Neuronal stem cell (in vitro differentiated cells): ENCODE measurements around the gene BEND6.

ENCODE experiments used
- DNase-seq: peaks from one replicate; pipeline ENCODE4 v3.0.0-alpha.2; 2013; ENCODE audit warnings: low spot score
- H2AFZ ChIP-seq: one replicate; pipeline ENCODE4 v1.6.1; 2013; ENCODE audit warnings: mild to moderate bottlenecking, low read length, inconsistent platforms
- H2AK5ac ChIP-seq: 2 replicates; pipeline ENCODE4 v1.6.1; 2013; ENCODE audit warnings: low read depth, mild to moderate bottlenecking, inconsistent platforms, low read length, moderate library complexity, mixed read lengths
- H2BK120ac ChIP-seq: 2 replicates; pipeline ENCODE4 v1.6.1; 2013; ENCODE audit warnings: low read depth, mild to moderate bottlenecking, inconsistent platforms, low read length, moderate library complexity, mixed read lengths
- H2BK12ac ChIP-seq: one replicate; pipeline ENCODE4 v1.6.1; 2013; ENCODE audit warnings: low read length, inconsistent platforms
- H2BK15ac ChIP-seq: 2 replicates; pipeline ENCODE4 v1.6.1; 2013; ENCODE audit warnings: mild to moderate bottlenecking, low read length, inconsistent platforms, mixed read lengths
- H2BK5ac ChIP-seq: one replicate; pipeline ENCODE4 v1.6.1; 2013; ENCODE audit warnings: inconsistent platforms, mild to moderate bottlenecking, low read length, moderate library complexity
- H3K14ac ChIP-seq: one replicate; pipeline ENCODE4 v1.6.1; 2013; ENCODE audit warnings: low read length, inconsistent platforms
- H3K18ac ChIP-seq: 2 replicates; pipeline ENCODE4 v1.6.1; 2013; ENCODE audit warnings: low read length, inconsistent platforms
- H3K23ac ChIP-seq: 2 replicates; pipeline ENCODE4 v1.6.1; 2013; ENCODE audit warnings: low read depth, mild to moderate bottlenecking, mixed read lengths, low read length, inconsistent platforms; ENCODE audit not compliant: poor library complexity
- H3K27ac ChIP-seq: replicated peaks from 3 replicates; pipeline ENCODE4 v1.5.1; 2013; ENCODE audit warnings: low read length, inconsistent platforms
- H3K27me3 ChIP-seq, 3 experiments: 2 replicates each; pipeline ENCODE4 v1.6.1; 2013; ENCODE audit warnings: low read length in 3 of 3, mild to moderate bottlenecking in 2 of 3, inconsistent platforms in 1 of 3, low read depth in 1 of 3, mixed read lengths in 1 of 3, moderate library complexity in 1 of 3; ENCODE audit not compliant: control insufficient read depth in 3 of 3, insufficient read depth in 3 of 3
- H3K36me3 ChIP-seq, 2 donors: replicated peaks in 1 of 2; 2 replicates each; pipeline ENCODE4 v1.6.1; 2013; ENCODE audit warnings: low read length in 2 of 2; ENCODE audit not compliant: control insufficient read depth in 2 of 2, insufficient read depth in 2 of 2
- H3K4ac ChIP-seq: 2 replicates; pipeline ENCODE4 v1.6.1; 2013; ENCODE audit warnings: inconsistent platforms, mild to moderate bottlenecking, low read length, moderate library complexity
- H3K4me1 ChIP-seq, 2 donors: 1 replicate in 1 of 2; 2 replicates in 1 of 2; pipeline ENCODE4 v1.6.1; 2013; ENCODE audit warnings: low read length in 2 of 2, low read depth in 1 of 2; ENCODE audit not compliant: control insufficient read depth in 2 of 2, insufficient read depth in 1 of 2
- H3K4me2 ChIP-seq: one replicate; pipeline ENCODE4 v1.6.1; 2013; ENCODE audit warnings: mild to moderate bottlenecking, low read length, inconsistent platforms; ENCODE audit not compliant: insufficient read depth, poor library complexity, severe bottlenecking
- H3K4me3 ChIP-seq, 2 donors: 2 replicates each; pipeline ENCODE4 v1.5.1; 2013; ENCODE audit warnings: low read length in 2 of 2, mild to moderate bottlenecking in 2 of 2, inconsistent platforms in 1 of 2, moderate library complexity in 1 of 2
- H3K79me1 ChIP-seq: one replicate; pipeline ENCODE4 v1.6.1; 2013; ENCODE audit warnings: low read depth, mild to moderate bottlenecking, inconsistent platforms, low read length, moderate library complexity
- H3K9ac ChIP-seq: one replicate; pipeline ENCODE4 v1.6.1; 2013; ENCODE audit warnings: mild to moderate bottlenecking, low read depth, low read length, inconsistent platforms; ENCODE audit not compliant: poor library complexity
- H3K9me3 ChIP-seq, 2 donors: replicated peaks in 1 of 2; 2 replicates each; pipeline versions ENCODE3 to v1.6.1; 2013; ENCODE audit warnings: low read length in 2 of 2, mild to moderate bottlenecking in 2 of 2, inconsistent platforms in 1 of 2, low read depth in 1 of 2, mixed read lengths in 1 of 2, moderate library complexity in 1 of 2; ENCODE audit not compliant: control insufficient read depth in 2 of 2, insufficient read depth in 1 of 2
- H4K8ac ChIP-seq: one replicate; pipeline ENCODE4 v1.6.1; 2013; ENCODE audit warnings: low read depth, mild to moderate bottlenecking, inconsistent platforms, low read length, moderate library complexity
- H4K91ac ChIP-seq: one replicate; pipeline ENCODE4 v1.6.1; 2013; ENCODE audit warnings: low read length, low read depth, mild to moderate bottlenecking, inconsistent platforms; ENCODE audit not compliant: poor library complexity
- WGBS, 2 donors: extraction: QIAGEN DNeasy Blood & Tissue Kit; methylation state at CpG; one replicate each; pipeline ENCODE4 v1.1.7; 2013; ENCODE audit warnings: missing lambda C conversion rate in 2 of 2, mixed read lengths in 1 of 2; ENCODE audit not compliant: insufficient read length in 2 of 2, insufficient replicate concordance in 1 of 2; ENCODE audit errors: extremely low coverage in 2 of 2; 5-methylcytosine and 5-hydroxymethylcytosine counted together

The BEND6 gene

GRCh38 chr6:56953597-56954402 lies 1.1 kb upstream of the BEND6 start:
- H3K4me3 ChIP-seq, result peak overlapping the region; percentile 63 to 88
- H3K9me3 ChIP-seq, result no peaks in the 10 kb centered on the region
- H3K36me3 ChIP-seq, result no peaks in the 10 kb centered on the region
- no peak overlapping the region for H2AK5ac ChIP-seq
- H3K4me1 ChIP-seq, result peaks cover 2 to 10% of the 10 kb centered on the region in 2 donors
- H2BK12ac ChIP-seq, result no peak overlapping the region
- H3K27ac ChIP-seq, result no peak overlapping the region
- peak overlapping the region; percentile 98 for H2AFZ ChIP-seq
- H2BK5ac ChIP-seq, result no peak overlapping the region
- H3K4me2 ChIP-seq, result peak overlapping the region; percentile 81
- no CpG with 5 or more reads among the region's 42 CpGs for WGBS, 2 donors
- H4K8ac ChIP-seq, result no peak overlapping the region
- no peak overlapping the region for H4K91ac ChIP-seq
- no peaks in the 10 kb centered on the region for H3K79me1 ChIP-seq
- H3K23ac ChIP-seq, result peak overlapping the region; percentile 8
- no peak overlapping the region for H3K14ac ChIP-seq
- H3K9ac ChIP-seq, result no peak overlapping the region
- H2BK120ac ChIP-seq, result no peak overlapping the region
- no peak overlapping the region for H2BK15ac ChIP-seq
- DNase-seq, result peak; percentile 27
- H3K27me3 ChIP-seq, result peaks cover 3 to 56% (median 18%) of the 10 kb centered on the region in 3 experiments
- H3K4ac ChIP-seq, result no peak overlapping the region
- H3K18ac ChIP-seq, result peak overlapping the region; percentile 81

- H3K4me3 ChIP-seq, result peak overlapping the region; percentile 63 to 88
- peak overlapping the region; percentile 83 for H3K4me2 ChIP-seq
- H3K4ac ChIP-seq, result no peak overlapping the region
- no peak overlapping the region for H2AK5ac ChIP-seq
- H2AFZ ChIP-seq, result peak overlapping the region; percentile 98
- peaks cover 2 to 10% of the 10 kb centered on the region in 2 donors for H3K4me1 ChIP-seq
- no peaks in the 10 kb centered on the region for H3K79me1 ChIP-seq
- no peaks in the 10 kb centered on the region for H3K36me3 ChIP-seq
- H3K23ac ChIP-seq, result no peak overlapping the region
- no peak overlapping the region for H3K9ac ChIP-seq
- no CpG with 5 or more reads among the region's 57 CpGs for WGBS, 2 donors
- no peak overlapping the region for H3K18ac ChIP-seq
- no peaks in the 10 kb centered on the region for H3K9me3 ChIP-seq
- no peak overlapping the region for H3K14ac ChIP-seq
- no peak overlapping the region for H2BK120ac ChIP-seq
- no peak overlapping the region for H4K91ac ChIP-seq
- peaks cover 3 to 63% (median 18%) of the 10 kb centered on the region in 3 experiments for H3K27me3 ChIP-seq
- H2BK15ac ChIP-seq, result no peak overlapping the region
- H3K27ac ChIP-seq, result no peak overlapping the region
- no peak overlapping the region for H4K8ac ChIP-seq
- no peak overlapping the region for H2BK5ac ChIP-seq
- DNase-seq, result peak; percentile 81
- no peak overlapping the region for H2BK12ac ChIP-seq
Measured at GRCh38 chr6:56955171-56956155, 556 bp downstream of the BEND6 start.

- H3K18ac ChIP-seq, result no peak overlapping the region
- no peak overlapping the region for H3K4me3 ChIP-seq
- DNase-seq, result no peak
- no peak overlapping the region for H2BK15ac ChIP-seq
- no peak overlapping the region for H3K14ac ChIP-seq
- no peak overlapping the region for H2BK120ac ChIP-seq
- no CpG with 5 or more reads among the region's 4 CpGs for WGBS, 2 donors
- no peak overlapping the region for H3K4me2 ChIP-seq
- H4K8ac ChIP-seq, result no peak overlapping the region
- H3K4me1 ChIP-seq, result peaks cover 2 to 10% of the 10 kb centered on the region in 2 donors
- no peak overlapping the region for H2AFZ ChIP-seq
- no peak overlapping the region for H3K27ac ChIP-seq
- no peak overlapping the region for H3K9ac ChIP-seq
- no peak overlapping the region for H2AK5ac ChIP-seq
- no peak overlapping the region for H3K23ac ChIP-seq
- H3K79me1 ChIP-seq, result no peaks in the 10 kb centered on the region
- H3K36me3 ChIP-seq, result no peaks in the 10 kb centered on the region
- H3K4ac ChIP-seq, result no peak overlapping the region
- H3K27me3 ChIP-seq, result peaks cover 3 to 66% (median 18%) of the 10 kb centered on the region in 3 experiments
- H2BK5ac ChIP-seq, result no peak overlapping the region
- H3K9me3 ChIP-seq, result no peaks in the 10 kb centered on the region
- H4K91ac ChIP-seq, result no peak overlapping the region
- H2BK12ac ChIP-seq, result no peak overlapping the region
Measured at GRCh38 chr6:56956491-56956890, 1.6 kb downstream of the BEND6 start.

GRCh38 chr6:56957856-56958255 lies 2.9 kb downstream of the BEND6 start:
- Histone ChIP-seq H2BK120ac (no peak overlapping the region), H3K23ac (no peak overlapping the region), H2AK5ac (no peak overlapping the region), H2BK5ac (no peak overlapping the region), H3K9ac (no peak overlapping the region), H3K79me1 (no peaks in the 10 kb centered on the region), H2AFZ (no peak overlapping the region), H3K27me3 (peaks cover 3 to 70% (median 17%) of the 10 kb centered on the region in 3 experiments), H3K4me1 (peaks cover 2 to 10% of the 10 kb centered on the region in 2 donors), H3K4me2 (no peak overlapping the region), H3K4ac (no peak overlapping the region), H3K36me3 (no peaks in the 10 kb centered on the region), H2BK12ac (no peak overlapping the region), H4K8ac (no peak overlapping the region), H3K4me3 (no peak overlapping the region), H2BK15ac (no peak overlapping the region), H3K18ac (no peak overlapping the region), H3K27ac (no peak overlapping the region), H3K14ac (no peak overlapping the region), H3K9me3 (no peaks in the 10 kb centered on the region), H4K91ac (no peak overlapping the region)
- no peak for DNase-seq
- no CpG with 5 or more reads among the region's 2 CpGs for WGBS, 2 donors
